PFSK-1 (cell line): ENCODE results near the gene ENO1.

Experiments used
- FOXP2 ChIP-seq: optimal IDR thresholded peaks from 2 replicates; pipeline ENCODE3; 2011; ENCODE audit warnings: borderline replicate concordance, control low read depth, inconsistent platforms; ENCODE audit not compliant: insufficient read depth; ENCODE audit errors: extremely low read length, extremely low read depth
- POLR2AphosphoS5 ChIP-seq: IDR thresholded peaks from 2 replicates; pipeline ENCODE4 v1.6.1; 2012; ENCODE audit warnings: low read depth, mild to moderate bottlenecking, control low read depth, low read length, moderate library complexity
- REST ChIP-seq, 2 experiments: IDR thresholded peaks; 2 replicates each; pipeline versions ENCODE4 v1.6.1 to v1.8.0; 2011 to 2012; ENCODE audit warnings: low read depth in 2 of 2, low read length in 2 of 2, control low read depth in 1 of 2, inconsistent platforms in 1 of 2, mild to moderate bottlenecking in 1 of 2, moderate library complexity in 1 of 2; ENCODE audit not compliant: insufficient read depth in 1 of 2
- SIN3A ChIP-seq: IDR thresholded peaks from 2 replicates; pipeline ENCODE4 v1.6.1; 2012; ENCODE audit warnings: mild to moderate bottlenecking, low read length, moderate library complexity, borderline replicate concordance; ENCODE audit not compliant: insufficient read depth
- TAF1 ChIP-seq: IDR thresholded peaks from 2 replicates; pipeline ENCODE4 v1.6.1; 2012; ENCODE audit warnings: low read length, control low read depth, borderline replicate concordance; ENCODE audit not compliant: insufficient read depth

ENO1 gene

GRCh38 chr1:8813016-8813763 lies 65.3 kb downstream of the ENO1 start:
- TF ChIP-seq SIN3A (no peak), REST (IDR thresholded peaks at IDR 0.05; ENCODE audit: insufficient read depth in 1 of 2, low read depth in 2 of 2, low read length in 2 of 2) (no peak), FOXP2 (no peak), TAF1 (no peak), POLR2AphosphoS5 (no peak)

- TF ChIP-seq POLR2AphosphoS5 (no peak), SIN3A (no peak), REST (IDR thresholded peaks at IDR 0.05; ENCODE audit: insufficient read depth in 1 of 2, low read depth in 2 of 2, low read length in 2 of 2) (no peak), FOXP2 (no peak), TAF1 (no peak)
Measured at GRCh38 chr1:8812081-8812480, 66.4 kb downstream of the ENO1 start.
